NCI-H748 (cell line): ENCODE measurements around the gene RSRC1.
"Not testable (repeated sequence)": the region's sequence is repeated elsewhere in the genome, so short reads cannot be mapped to it uniquely, and the experiment has no call there.

Experiments used
- DNase-seq: peaks from one replicate; lab custom pipeline; 2025; ENCODE audit not compliant: unreplicated experiment; lab: John Stamatoyannopoulos, UW

Gene RSRC1

GRCh38 chr3:158100681-158101080, 9.2 kb upstream of the RSRC1 start:
- no peak for DNase-seq

GRCh38 chr3:158101335-158102241, 8.3 kb upstream of the RSRC1 start:
- no peak for DNase-seq

- no peak for DNase-seq
Measured at GRCh38 chr3:158102242-158103080, 7.4 kb upstream of the RSRC1 start.

- no peak for DNase-seq
Measured at GRCh38 chr3:158103081-158103886, 6.6 kb upstream of the RSRC1 start.

GRCh38 chr3:158103887-158104327, 6.0 kb upstream of the RSRC1 start:
- DNase-seq: no peak

GRCh38 chr3:158104431-158104921, 5.4 kb upstream of the RSRC1 start:
- no peak for DNase-seq

- peak; percentile 23 for DNase-seq
Measured at GRCh38 chr3:158105119-158105709, 4.7 kb upstream of the RSRC1 start.

- DNase-seq: peak; percentile 48
Measured at GRCh38 chr3:158105710-158106253, 4.1 kb upstream of the RSRC1 start.

- DNase-seq: peak; percentile 63
Measured at GRCh38 chr3:158106766-158107471, 3.0 kb upstream of the RSRC1 start.

GRCh38 chr3:158107605-158108444, 2.1 kb upstream of the RSRC1 start:
- DNase-seq: peak; percentile 4

- no peak for DNase-seq
Measured at GRCh38 chr3:158108445-158108985, 1.4 kb upstream of the RSRC1 start.

GRCh38 chr3:158109295-158109803, 540 bp upstream of the RSRC1 start:
- DNase-seq: peak; percentile 51

- DNase-seq: no peak
Measured at GRCh38 chr3:158110658-158111018, 749 bp downstream of the RSRC1 start.

GRCh38 chr3:158111861-158112260, 2.0 kb downstream of the RSRC1 start:
- DNase-seq: no peak

- not testable (repeated sequence) for DNase-seq
Measured at GRCh38 chr3:158113595-158113994, 3.7 kb downstream of the RSRC1 start.

GRCh38 chr3:158120330-158120729, 10.4 kb downstream of the RSRC1 start:
- DNase-seq: no peak

- DNase-seq: no peak
Measured at GRCh38 chr3:158121295-158121694, 11.4 kb downstream of the RSRC1 start.

GRCh38 chr3:158122721-158123120, 12.8 kb downstream of the RSRC1 start:
- DNase-seq: not testable (repeated sequence)
